SJSA1 (cell line): ENCODE results near the gene CTCFL. TPM values are rescaled to one million over a fixed set of nuclear protein-coding genes. Genes with fewer than 3 reads are reported as not detected.
A peak's percentile ranks its signal among the peaks of the same experiment; 100 is the strongest.
"Not testable (repeated sequence)": the region's sequence is repeated elsewhere in the genome, so short reads cannot be mapped to it uniquely, and the experiment has no call there.

Experiments used
- DNase-seq, 2 experiments: peaks; one replicate each; pipeline ENCODE4 v3.0.0-alpha.2; 2015 to 2020; ENCODE audit warnings: low spot score in 2 of 2, low read depth in 1 of 2
- H3K27ac ChIP-seq: fragments of 250-450 bp; sonication (Bioruptor Pico); 2 replicates; pipeline ENCODE4 v1.5.1; 2020; ENCODE audit warnings: mild to moderate bottlenecking, moderate library complexity
- H3K27me3 ChIP-seq: fragments of 250-450 bp; sonication (Bioruptor Pico); replicated peaks from 2 replicates; pipeline ENCODE4 v1.5.1; 2020; ENCODE audit warnings: mild to moderate bottlenecking, moderate library complexity
- H3K36me3 ChIP-seq: fragments of 250-450 bp; sonication (Bioruptor Pico); 2 replicates; pipeline ENCODE4 v1.5.1; 2020; ENCODE audit warnings: mild to moderate bottlenecking
- H3K4me1 ChIP-seq: fragments of 250-450 bp; sonication (Bioruptor Pico); replicated peaks from 2 replicates; pipeline ENCODE4 v1.6.1; 2021; ENCODE audit warnings: mild to moderate bottlenecking
- H3K4me3 ChIP-seq: fragments of 250-450 bp; sonication (Bioruptor Pico); 2 replicates; pipeline ENCODE4 v1.5.1; 2020; ENCODE audit warnings: mild to moderate bottlenecking
- H3K9me3 ChIP-seq: fragments of 250-450 bp; sonication (Bioruptor Pico); replicated peaks from 2 replicates; pipeline ENCODE4 v1.5.1; 2020; ENCODE audit warnings: mild to moderate bottlenecking
- total RNA-seq: library from RNA; depleted of rRNA; stranded (reverse); fragments of >200 nt; shearing (Covaris generic); gene quantifications from 2 replicates; pipeline ENCODE4 v1.2.3, GENCODE V29; 2014

The CTCFL gene
- total RNA-seq, 1 experiment from 2014 or later: not detected

DNA sequence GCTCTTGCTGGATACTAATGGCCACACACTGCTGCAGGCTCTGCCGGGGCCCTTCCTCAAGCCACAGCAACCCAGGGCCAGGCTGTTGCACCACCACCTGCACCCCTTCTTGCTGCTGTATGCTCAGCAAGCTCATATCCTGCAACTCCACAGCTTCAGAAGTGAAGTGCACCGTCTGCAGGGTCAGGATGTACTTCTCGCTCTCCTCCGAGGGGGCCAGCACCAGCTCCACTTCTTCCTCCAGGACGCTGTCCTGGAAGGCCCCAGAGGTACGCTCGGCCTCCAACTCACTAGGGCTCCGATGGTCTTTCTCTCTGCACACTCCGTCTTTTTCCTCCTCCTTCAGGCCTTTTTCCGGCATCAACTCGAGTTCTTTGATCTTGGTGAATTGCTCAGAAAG, 1.2 kb downstream of the CTCFL start:
- Histone ChIP-seq H3K4me1 (no peaks in the 10 kb centered on the region), H3K27ac (no peak overlapping the region), H3K9me3 (no peaks in the 10 kb centered on the region), H3K27me3 (peaks cover 7% of the 10 kb centered on the region; the same call in 1 of the 2 replicates), H3K4me3 (no peak overlapping the region), H3K36me3 (no peaks in the 10 kb centered on the region)
- DNase-seq: no peak

DNA sequence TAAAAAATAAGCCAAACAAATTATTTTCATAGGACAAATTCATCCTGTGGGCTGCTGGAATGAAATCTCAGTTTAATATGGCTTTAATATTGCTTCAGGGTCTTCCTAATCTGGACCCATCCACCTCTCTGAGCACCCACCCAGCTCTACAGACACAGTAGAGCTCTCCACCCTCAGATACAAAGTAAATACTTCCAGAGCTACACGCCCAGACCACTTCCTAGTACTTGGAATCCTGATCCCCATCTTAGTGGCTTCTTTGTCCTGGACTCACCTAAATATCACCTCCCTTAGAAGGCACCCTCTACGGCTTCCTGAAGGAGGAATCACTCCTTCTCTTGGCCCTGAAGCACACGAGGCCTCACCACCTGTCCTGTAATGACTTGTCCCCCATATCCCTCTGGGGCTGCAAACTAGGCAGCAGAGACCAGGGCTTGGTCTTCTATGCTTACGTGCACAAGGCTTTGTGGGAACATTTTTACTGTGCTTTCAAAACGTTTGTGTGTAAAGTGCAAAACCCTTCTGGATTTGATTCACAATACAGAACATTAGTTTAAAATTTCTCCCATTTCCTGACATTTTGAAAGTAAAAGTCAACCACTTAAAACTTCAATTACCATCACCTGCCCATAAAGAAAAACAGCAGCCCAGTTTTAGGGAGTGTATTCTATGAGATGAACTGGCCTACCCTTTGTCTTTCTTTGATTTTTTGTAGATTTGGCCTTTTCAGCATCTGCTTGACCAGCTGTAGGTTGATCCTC, 2.4 kb downstream of the CTCFL start:
- Histone ChIP-seq H3K27me3 (peaks cover 7% of the 10 kb centered on the region; the same call in 1 of the 2 replicates), H3K9me3 (no peaks in the 10 kb centered on the region), H3K27ac (no peak overlapping the region), H3K4me3 (no peak overlapping the region), H3K4me1 (no peaks in the 10 kb centered on the region), H3K36me3 (no peaks in the 10 kb centered on the region)
- no peak for DNase-seq

DNA sequence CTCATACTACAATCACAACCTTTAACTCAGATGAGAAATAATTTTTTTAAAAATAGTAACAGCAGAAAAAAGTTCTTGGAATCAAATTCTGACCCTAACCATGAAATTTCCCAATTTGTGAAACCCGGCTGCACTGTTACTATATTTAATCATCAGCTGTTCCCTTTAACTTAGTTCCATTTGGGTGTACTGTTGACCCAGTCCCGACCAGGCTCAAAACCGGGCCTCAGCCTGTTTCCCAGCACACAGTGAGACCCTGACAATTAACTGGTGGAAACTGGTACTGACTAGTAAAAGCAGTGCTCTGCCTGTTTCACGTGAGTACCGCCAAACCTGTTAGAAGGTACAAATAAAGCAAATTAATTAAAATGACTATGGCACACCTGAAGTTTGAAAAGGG, 7.0 kb downstream of the CTCFL start:
- Histone ChIP-seq H3K4me3 (no peak overlapping the region), H3K27me3 (peaks cover 7% of the 10 kb centered on the region; the same call in 1 of the 2 replicates), H3K36me3 (no peaks in the 10 kb centered on the region), H3K4me1 (no peaks in the 10 kb centered on the region), H3K9me3 (no peaks in the 10 kb centered on the region), H3K27ac (no peak overlapping the region)
- no peak for DNase-seq

DNA sequence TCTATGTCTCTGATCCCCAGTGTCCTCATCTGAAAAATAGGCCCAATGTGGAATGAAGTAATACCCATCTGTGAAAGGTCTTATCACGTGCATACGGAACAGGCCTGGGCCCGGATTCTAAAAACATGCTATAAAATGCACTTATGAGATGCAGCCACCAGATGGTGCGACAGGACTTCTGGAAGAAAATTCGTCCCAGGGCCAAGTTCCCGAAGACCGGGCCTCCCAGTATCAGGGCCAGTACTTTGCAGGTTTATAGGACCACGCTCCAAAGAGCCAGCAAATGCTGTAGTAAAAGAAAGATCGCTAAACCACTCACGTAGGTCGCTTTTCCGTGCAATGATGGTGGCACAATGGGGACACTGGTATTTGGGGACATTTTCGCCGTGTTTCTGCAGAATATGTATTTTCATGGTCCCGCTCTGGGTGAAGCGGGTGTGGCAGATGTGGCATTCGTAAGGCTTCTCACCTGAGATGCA, 10.6 kb downstream of the CTCFL start:
- no peaks in the 10 kb centered on the region for H3K4me1 ChIP-seq
- H3K36me3 ChIP-seq: no peaks in the 10 kb centered on the region
- H3K4me3 ChIP-seq: no peak overlapping the region
- no peak overlapping the region for H3K27ac ChIP-seq
- DNase-seq: peak in 1 of 2 experiments; percentile 34
- no peaks in the 10 kb centered on the region for H3K9me3 ChIP-seq
- H3K27me3 ChIP-seq: no peaks in the 10 kb centered on the region; the same call in 1 of the 2 replicates

DNA sequence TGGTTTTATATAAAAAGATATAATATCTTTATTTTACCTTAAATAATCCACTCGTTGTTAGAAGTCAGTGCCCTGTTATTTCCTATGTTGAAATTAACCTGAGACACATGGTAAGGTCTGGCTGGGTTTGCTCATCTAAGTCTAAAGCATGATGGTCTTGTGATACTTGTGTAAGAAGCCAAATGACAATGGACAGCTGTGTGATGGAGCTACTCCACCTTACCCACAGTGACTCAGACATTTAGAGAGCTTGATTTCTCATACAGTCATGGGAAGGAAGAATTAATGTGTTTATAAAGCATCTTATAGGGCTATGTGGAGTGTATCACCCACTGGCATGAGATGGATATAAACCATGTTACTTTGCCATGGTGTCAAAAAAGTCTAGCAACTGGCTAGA, 11.7 kb downstream of the CTCFL start:
- no peak for DNase-seq
- H3K4me1 ChIP-seq: no peaks in the 10 kb centered on the region
- peaks cover 4% of the 10 kb centered on the region; the same call in 1 of the 2 replicates for H3K27me3 ChIP-seq
- H3K9me3 ChIP-seq: no peaks in the 10 kb centered on the region
- no peak overlapping the region for H3K4me3 ChIP-seq
- no peaks in the 10 kb centered on the region for H3K36me3 ChIP-seq
- no peak overlapping the region for H3K27ac ChIP-seq

DNA sequence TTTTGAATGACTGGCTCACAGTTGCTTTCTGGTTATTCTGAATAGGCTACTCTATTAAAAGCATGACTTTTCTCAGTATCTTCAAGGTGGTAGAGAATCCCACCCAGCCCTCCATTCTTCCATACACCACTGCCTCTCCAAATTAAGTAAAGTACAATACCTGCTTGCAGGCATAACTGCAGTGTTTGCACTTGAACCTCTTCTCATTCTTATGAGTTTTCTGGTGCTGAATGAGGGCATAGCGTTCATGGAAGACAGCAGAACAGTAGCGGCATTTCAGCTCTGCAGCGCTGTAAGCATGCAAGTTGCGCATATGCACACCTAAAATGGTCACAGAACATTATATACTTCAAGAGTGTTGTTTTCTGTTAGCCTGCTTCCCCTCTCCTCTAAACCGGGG, 12.5 kb downstream of the CTCFL start:
- Histone ChIP-seq H3K9me3 (no peaks in the 10 kb centered on the region), H3K27ac (no peak overlapping the region), H3K4me1 (peaks cover 6% of the 10 kb centered on the region), H3K4me3 (no peak overlapping the region), H3K36me3 (no peaks in the 10 kb centered on the region), H3K27me3 (peaks cover 4% of the 10 kb centered on the region; the same call in 1 of the 2 replicates)
- no peak for DNase-seq

DNA sequence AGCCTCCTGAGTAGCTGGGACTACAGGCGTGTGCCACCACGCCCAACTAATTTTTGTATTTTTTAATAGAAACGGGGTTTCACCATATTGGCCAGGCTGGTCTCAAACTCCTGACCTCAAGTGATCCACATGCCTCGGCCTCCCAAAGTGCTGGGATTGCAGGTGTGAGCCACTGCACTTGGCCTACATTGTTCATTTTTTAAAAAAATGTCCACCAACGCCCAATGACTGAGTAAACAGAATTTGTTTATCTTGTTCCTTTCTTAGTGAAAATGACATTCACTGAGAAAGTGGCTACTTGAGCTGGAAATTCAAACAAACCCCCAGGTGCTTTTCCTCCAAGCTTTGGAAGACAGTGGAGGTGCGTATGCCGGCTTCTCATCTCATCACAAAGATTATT, 13.2 kb downstream of the CTCFL start:
- H3K27me3 ChIP-seq, H3K36me3 ChIP-seq, H3K4me3 ChIP-seq, H3K27ac ChIP-seq, DNase-seq, H3K4me1 ChIP-seq, H3K9me3 ChIP-seq: not testable (repeated sequence)

DNA sequence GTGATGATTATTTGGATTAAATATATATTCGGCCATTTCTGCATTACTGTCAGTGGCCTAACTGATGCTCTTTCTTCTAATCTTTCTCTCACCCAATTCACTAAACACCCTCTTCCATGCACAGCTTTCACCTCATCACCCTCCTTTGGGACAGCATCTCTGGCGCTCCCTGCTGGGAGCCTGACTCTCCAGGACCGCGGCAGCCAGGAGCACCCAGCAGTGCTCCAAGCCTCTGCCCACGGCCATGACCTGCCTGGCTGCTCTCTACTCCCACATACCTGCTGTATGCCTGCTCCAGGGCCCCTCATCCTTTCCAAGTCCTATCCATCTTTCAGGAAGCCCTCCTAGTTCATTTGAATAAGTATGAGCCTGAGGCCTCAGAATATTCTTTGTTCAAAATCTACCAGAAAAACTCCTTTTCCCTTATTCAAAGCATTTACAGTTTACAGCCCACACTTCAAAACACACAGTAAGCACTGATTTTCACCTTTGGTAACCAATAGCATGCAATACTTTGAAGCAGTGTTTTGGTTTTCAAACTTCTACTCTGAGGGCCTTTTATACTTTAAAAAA, 15.2 kb downstream of the CTCFL start:
- Histone ChIP-seq H3K9me3 (no peaks in the 10 kb centered on the region), H3K4me3 (no peak overlapping the region), H3K4me1 (peaks cover 9% of the 10 kb centered on the region), H3K27me3 (peaks cover 8% of the 10 kb centered on the region; the same call in 1 of the 2 replicates), H3K27ac (no peak overlapping the region), H3K36me3 (no peaks in the 10 kb centered on the region)
- no peak for DNase-seq

DNA sequence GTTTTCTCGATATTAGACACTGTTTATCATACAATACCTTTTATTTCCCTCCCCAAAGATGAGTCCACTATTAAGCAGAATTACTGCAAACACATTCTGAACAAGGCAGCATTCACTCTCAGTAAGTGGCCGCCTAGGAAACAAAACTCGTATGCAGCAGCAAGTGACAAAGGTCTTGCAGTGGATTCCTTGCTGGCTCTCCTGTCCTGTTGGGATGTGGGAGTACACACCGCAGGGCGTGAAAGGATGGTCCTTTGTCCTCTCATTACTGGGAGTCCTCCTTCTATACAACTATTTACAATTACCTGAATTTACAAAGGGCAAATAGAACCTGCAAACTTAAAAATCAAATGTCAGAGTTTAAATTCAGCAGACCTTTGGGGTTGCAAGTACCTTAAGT, 16.1 kb downstream of the CTCFL start:
- Histone ChIP-seq H3K4me3 (no peak overlapping the region), H3K27me3 (peaks cover 8% of the 10 kb centered on the region; the same call in 1 of the 2 replicates), H3K27ac (no peak overlapping the region), H3K36me3 (no peaks in the 10 kb centered on the region), H3K9me3 (no peaks in the 10 kb centered on the region), H3K4me1 (peaks cover 9% of the 10 kb centered on the region)
- DNase-seq: no peak

DNA sequence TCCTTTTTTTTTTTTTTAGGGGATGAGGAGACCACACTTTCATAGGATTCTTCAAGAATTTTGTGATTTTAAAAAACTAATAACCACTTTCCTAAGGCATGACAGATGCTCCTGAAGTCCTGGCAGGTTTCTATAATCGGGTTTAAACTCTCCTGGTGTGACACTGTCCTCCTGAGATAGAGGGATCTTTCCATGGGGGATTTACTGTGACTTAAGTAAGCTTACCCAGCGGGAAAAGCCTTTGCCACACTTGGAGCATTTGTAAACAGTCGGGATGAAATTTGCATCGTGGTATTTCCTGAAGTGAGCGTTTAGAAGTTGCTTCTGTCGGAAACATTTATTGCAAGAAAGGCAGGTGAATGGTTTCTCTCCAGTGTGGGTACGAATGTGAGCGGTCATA, 16.6 kb downstream of the CTCFL start:
- Histone ChIP-seq H3K4me1 (peaks cover 9% of the 10 kb centered on the region), H3K4me3 (no peak overlapping the region), H3K27ac (no peak overlapping the region), H3K9me3 (no peaks in the 10 kb centered on the region), H3K27me3 (peaks cover 8% of the 10 kb centered on the region; the same call in 1 of the 2 replicates), H3K36me3 (no peaks in the 10 kb centered on the region)
- no peak for DNase-seq

DNA sequence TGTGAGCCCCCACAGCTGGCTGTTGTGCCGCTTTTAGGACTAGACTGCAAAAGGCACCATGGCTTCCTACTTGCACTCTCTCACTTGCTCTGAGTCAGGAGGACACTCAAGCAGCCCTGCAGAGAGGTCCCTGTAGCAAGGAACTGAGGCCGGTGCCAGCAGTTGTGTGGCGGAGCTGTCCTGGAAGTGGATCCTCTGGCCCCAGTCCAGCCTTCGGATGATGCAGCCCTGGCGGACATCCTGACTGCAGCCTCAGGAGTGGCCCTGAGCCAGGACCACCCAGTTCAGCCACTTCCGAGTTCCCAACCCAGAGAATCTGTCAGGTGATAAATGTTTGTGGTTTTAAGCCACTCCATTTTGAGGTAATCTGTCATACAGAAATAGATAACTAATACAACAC, 17.5 kb downstream of the CTCFL start:
- Histone ChIP-seq H3K36me3 (no peaks in the 10 kb centered on the region), H3K4me3 (no peak overlapping the region), H3K27me3 (peaks cover 8% of the 10 kb centered on the region; the same call in 1 of the 2 replicates), H3K9me3 (no peaks in the 10 kb centered on the region), H3K4me1 (peaks cover 9% of the 10 kb centered on the region), H3K27ac (no peak overlapping the region)
- DNase-seq: peak; percentile 28 to 74

DNA sequence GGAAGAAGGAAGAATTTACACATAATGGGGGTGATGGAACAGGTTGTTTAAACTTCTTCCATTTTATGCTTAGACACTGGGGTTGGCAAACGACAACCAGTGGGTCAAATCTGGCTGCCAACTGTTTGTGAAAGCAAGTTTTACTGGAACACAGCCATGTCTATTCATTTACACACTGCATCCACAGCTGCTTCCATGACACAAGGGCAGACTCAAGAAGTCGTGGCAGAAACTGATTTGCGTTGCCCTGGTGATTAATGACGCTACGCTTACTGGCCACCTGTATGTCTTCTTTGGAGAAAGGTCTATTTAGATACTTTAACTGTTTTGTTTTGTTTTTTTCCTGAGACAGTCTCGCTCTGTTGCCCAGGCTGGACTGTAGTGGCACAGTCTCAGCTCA, 19.0 kb downstream of the CTCFL start:
- peaks cover 8% of the 10 kb centered on the region; the same call in 1 of the 2 replicates for H3K27me3 ChIP-seq
- H3K9me3 ChIP-seq: no peaks in the 10 kb centered on the region
- DNase-seq: no peak
- H3K27ac ChIP-seq: no peak overlapping the region
- no peaks in the 10 kb centered on the region for H3K36me3 ChIP-seq
- no peak overlapping the region for H3K4me3 ChIP-seq
- peaks cover 20% of the 10 kb centered on the region for H3K4me1 ChIP-seq

DNA sequence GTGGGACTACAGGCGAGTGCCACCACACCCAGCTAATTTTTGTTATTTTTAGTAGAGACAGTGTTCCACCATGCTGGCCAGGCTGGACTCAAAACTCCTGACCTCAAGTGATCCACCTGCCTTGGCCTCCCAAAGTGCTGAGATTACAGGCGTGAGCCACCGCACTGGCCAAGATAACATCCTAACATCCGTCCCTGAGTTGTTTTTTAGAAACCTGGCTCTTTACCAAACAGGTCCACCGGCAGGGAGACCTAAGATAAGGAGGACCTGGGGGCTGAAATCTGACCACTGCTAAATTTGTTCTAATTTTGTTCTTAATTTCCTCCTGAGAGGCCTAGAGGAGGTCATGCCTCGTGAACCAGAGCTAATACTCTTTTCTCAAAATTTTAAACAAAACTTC, 20.5 kb downstream of the CTCFL start:
- Histone ChIP-seq H3K9me3 (no peaks in the 10 kb centered on the region), H3K27me3 (peaks cover 8% of the 10 kb centered on the region; the same call in 1 of the 2 replicates), H3K27ac (no peak overlapping the region)

DNA sequence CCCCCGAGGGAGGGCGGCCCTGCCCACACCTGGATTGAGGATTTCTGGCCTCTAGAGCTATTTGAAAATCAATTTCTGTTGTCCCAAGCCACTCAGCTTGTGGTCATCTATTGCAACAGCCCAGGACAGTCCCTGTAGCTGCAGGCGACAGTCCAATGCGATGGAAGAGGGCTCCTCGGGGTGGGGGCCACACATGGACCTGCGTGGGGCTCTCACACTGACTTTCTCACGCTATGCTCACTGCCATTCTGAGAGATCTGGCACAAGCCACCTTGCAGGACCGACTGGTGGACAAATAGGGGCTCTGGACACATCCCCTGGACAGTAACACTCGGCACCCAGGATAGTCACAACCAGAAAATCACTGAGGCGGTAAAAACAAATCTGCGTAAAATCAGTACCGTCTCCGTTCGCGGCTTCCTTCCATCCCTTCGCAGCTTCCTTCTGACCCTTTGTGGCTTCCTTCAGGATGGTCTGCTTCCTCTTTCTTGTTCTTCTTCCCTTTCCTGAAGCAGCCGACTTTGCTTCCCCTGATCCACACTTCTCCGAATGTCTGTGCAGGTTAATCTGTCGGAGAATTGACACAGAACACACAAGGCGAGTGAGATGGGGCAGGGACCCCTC, 21.8 kb downstream of the CTCFL start:
- H3K27me3 ChIP-seq: peaks cover 5% of the 10 kb centered on the region; the same call in 1 of the 2 replicates
- no peak overlapping the region for H3K27ac ChIP-seq
- DNase-seq: no peak
- no peak overlapping the region for H3K4me3 ChIP-seq
- H3K4me1 ChIP-seq: peaks cover 29% of the 10 kb centered on the region
- H3K9me3 ChIP-seq: no peaks in the 10 kb centered on the region
- H3K36me3 ChIP-seq: no peaks in the 10 kb centered on the region

More for the DNA sequence above, 20.5 kb downstream of the CTCFL start:
- DNase-seq: no peak
- Histone ChIP-seq H3K36me3 (no peaks in the 10 kb centered on the region), H3K4me3 (no peak overlapping the region), H3K4me1 (peaks cover 29% of the 10 kb centered on the region)
